ENCODE measurements around the gene CCDC88C.
"Not testable (repeated sequence)": the region's sequence is repeated elsewhere in the genome, so short reads cannot be mapped to it uniquely, and the experiment has no call there.

Gene CCDC88C

GRCh38 chr14:91257328-91258010 is 160.2 kb downstream of the CCDC88C start:
- peak; percentile 18 for FAIRE-seq
- no peak for DNase-seq (ENCODE audit: insufficient read length, low spot score)

- DNase-seq (ENCODE audit: insufficient read length, low spot score) = no peak
- FAIRE-seq = no peak
These were observed 161.0 kb downstream of the CCDC88C start for GRCh38 chr14:91256661-91257060.

- DNase-seq (ENCODE audit: insufficient read length, low spot score) (no peak), FAIRE-seq (no peak)
These were observed 162.5 kb downstream of the CCDC88C start for GRCh38 chr14:91255026-91255695.

- peak; percentile 47 for FAIRE-seq
These were observed 163.2 kb downstream of the CCDC88C start for GRCh38 chr14:91254461-91254860.

DNA sequence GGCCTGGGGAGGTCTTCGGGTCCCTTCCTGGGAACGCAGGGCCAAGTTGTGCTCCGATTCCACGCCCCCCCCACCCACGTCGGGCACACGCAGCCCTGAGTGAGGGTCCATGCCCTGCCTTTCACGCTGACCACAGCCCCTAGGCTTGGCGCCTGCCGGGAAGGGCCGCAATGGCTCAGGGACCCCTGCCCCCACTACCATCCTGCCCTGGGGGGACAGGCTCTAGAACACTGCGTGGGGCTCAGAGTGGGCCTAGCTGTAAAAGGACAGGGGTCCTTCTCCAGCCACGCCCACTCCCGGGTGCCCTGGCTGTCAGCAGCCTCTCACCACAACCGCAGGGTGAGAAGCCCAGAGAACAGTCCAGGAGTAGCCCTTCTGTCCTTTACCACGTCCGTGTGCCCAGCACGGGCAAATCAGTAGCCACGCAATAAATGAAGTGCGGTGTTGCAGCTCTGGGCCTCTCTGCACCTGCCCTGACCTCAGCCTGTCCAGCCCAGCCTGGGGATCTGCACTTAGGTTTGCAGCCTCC is 163.8 kb downstream of the CCDC88C start:
- DNase-seq (ENCODE audit: insufficient read length, low spot score) = no peak
- FAIRE-seq = no peak

More at GRCh38 chr14:91254461-91254860, 163.2 kb downstream of the CCDC88C start:
- no peak for DNase-seq (ENCODE audit: insufficient read length, low spot score)

- FAIRE-seq (no peak), DNase-seq (ENCODE audit: insufficient read length, low spot score) (no peak)
These were observed 164.5 kb downstream of the CCDC88C start for GRCh38 chr14:91252871-91253794.

GRCh38 chr14:91250912-91251311 is 166.7 kb downstream of the CCDC88C start:
- DNase-seq (ENCODE audit: insufficient read length, low spot score) (no peak), FAIRE-seq (no peak)

GRCh38 chr14:91249841-91250616 is 167.6 kb downstream of the CCDC88C start:
- FAIRE-seq (peak; percentile 99), DNase-seq (ENCODE audit: insufficient read length, low spot score) (peak; percentile 85)

- no peak for DNase-seq (ENCODE audit: insufficient read length, low spot score)
- FAIRE-seq = no peak
These were observed 171.4 kb downstream of the CCDC88C start for GRCh38 chr14:91246051-91246852.

GRCh38 chr14:91245616-91246015 is 172.0 kb downstream of the CCDC88C start:
- not testable (repeated sequence) for DNase-seq (ENCODE audit: insufficient read length, low spot score); FAIRE-seq

- FAIRE-seq (no peak), DNase-seq (ENCODE audit: insufficient read length, low spot score) (no peak)
These were observed 172.6 kb downstream of the CCDC88C start for GRCh38 chr14:91245029-91245428.

- FAIRE-seq = peak; percentile 14
- no peak for DNase-seq (ENCODE audit: insufficient read length, low spot score)
These were observed 173.1 kb downstream of the CCDC88C start, which contains the start of gene GPR68 for GRCh38 chr14:91244501-91244901. Gene GPR68 (minus strand): TSS chr14:91244704. CDS start chr14:91235050, 9,654 bp downstream.

GRCh38 chr14:91243074-91243471 is 174.5 kb downstream of the CCDC88C start:
- FAIRE-seq = peak; percentile 72
- DNase-seq (ENCODE audit: insufficient read length, low spot score) = no peak

DNA sequence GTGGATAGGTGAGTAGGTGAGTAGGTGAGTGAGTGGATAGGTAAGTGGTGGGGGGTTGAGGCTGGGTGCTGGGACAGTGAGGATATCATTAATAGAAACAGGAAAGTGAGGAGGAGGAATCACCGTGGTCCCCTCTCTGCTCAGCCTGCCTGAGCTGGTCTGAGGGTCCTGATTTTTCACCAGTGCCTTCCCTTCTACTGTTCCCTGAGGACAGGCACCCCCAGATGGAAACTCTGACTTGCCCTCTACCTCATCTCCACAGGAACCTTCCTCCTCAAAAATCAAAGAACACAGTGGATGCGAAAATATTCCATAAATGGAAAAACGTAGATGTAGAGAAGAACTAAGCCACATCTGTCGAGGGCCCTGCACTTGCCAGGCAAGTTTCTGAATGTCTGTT is 175.0 kb downstream of the CCDC88C start:
- no peak for FAIRE-seq

GRCh38 chr14:91241863-91242262 is 175.8 kb downstream of the CCDC88C start:
- no peak for DNase-seq (ENCODE audit: insufficient read length, low spot score)
- FAIRE-seq = peak; percentile 98

More for the DNA sequence above, 175.0 kb downstream of the CCDC88C start:
- no peak for DNase-seq (ENCODE audit: insufficient read length, low spot score)

DNA sequence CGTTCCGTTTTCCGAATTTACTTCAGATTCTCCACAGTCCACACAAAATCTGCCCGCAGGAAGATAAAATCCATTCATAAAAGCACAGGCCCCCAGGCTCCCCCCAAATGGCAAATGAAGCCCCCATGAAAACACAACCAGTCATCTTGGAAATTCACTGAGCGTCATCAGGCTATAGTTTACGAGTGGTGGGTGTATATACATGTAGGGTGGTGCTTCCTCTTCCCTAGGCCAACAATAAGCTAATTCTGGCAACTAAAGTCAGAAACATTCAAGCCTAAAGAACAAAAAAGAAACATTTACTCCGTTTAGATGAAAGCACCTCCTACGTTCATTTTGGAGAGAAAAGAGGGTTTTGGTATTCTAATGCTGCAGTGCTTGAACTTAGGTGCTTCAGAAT is 179.0 kb downstream of the CCDC88C start:
- FAIRE-seq (no peak), DNase-seq (ENCODE audit: insufficient read length, low spot score) (no peak)

DNA sequence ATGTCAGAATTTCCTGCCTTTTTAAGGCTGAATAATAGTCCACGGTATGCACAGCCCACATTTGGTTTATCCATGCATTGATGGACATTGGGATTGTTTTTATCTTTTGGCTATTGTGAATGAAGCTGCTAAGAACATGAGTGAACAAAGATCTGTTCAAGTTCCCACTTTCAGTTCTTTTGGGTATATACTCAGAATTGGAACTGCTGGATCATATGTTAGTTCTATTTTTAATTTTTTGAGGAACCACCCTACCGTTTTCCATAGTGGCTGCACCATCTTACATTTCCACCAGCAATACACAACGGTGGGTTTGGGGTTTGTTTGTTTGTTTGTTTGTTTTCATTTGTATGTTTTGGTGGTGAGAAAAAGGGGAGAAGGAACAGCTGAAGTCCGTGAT is 179.5 kb downstream of the CCDC88C start:
- DNase-seq (ENCODE audit: insufficient read length, low spot score) (no peak), FAIRE-seq (no peak)

DNA sequence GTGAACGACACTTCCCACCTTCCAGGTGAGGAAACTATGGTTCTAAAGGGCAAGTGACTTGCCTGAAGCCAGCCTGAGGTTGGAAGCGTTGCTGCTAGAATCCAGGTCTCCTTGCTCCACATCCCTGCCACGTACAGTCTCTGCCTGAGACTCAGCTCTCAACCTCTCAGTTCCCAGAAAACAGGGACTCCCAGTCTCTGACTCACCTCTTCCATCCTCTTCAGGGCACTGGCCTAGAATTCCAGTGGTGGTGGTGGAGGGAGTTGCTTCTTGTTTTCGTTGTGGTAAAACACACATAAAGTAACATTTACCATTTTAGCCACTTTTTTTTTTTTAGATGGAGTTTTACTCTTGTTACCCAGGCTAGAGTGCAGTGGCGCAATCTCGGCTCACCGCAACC is 180.4 kb downstream of the CCDC88C start:
- DNase-seq (ENCODE audit: insufficient read length, low spot score) (no peak), FAIRE-seq (no peak)

DNA sequence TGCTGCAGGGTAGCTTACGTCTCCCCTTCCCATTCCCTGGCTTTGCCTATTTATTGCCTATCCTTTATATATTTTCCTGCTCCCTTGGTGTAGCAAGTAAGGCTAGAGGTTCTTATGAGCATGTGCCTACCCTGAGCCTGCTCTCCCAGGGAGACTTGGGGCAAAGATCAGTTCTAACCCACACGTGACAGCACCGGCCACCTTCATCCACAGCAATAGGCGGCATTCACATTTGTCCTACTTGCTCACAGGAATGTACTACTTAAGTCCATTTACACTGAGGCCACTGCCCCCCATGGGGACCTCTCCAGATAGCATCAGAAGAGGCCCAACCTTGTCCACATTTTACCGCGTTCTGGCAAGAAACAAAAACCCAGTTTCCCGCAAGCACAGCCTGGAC is 181.8 kb downstream of the CCDC88C start:
- DNase-seq (ENCODE audit: insufficient read length, low spot score) (no peak), FAIRE-seq (no peak)

All from GM19239 (cell line).